Measurements from ENCODE around the gene ZFAND3.
A peak's percentile ranks its signal among the peaks of the same experiment; 100 is the strongest.

The ZFAND3 gene

GRCh38 chr6:38177882-38178583 lies 358.5 kb downstream of the ZFAND3 start:
- no peak for DNase-seq (ENCODE audit: low read depth in 1 of 2, low spot score in 1 of 2)
- no peak for TF ChIP-seq JUND (IDR thresholded peaks at IDR 0.05; ENCODE audit: low read depth)
- in situ Hi-C loops (cut with HindIII; ENCODE audit: low pct_unique_long_range_greater_than_20kb, low sequenced_read_pairs) = no loop called here

GRCh38 chr6:38178584-38178886 lies 359.0 kb downstream of the ZFAND3 start:
- TF ChIP-seq JUND (IDR thresholded peaks at IDR 0.05; ENCODE audit: low read depth) = no peak
- peak in 1 of 2 experiments; percentile 45 for DNase-seq (ENCODE audit: low read depth in 1 of 2, low spot score in 1 of 2)
- in situ Hi-C loops (cut with HindIII; ENCODE audit: low pct_unique_long_range_greater_than_20kb, low sequenced_read_pairs) = no loop called here

GRCh38 chr6:38179300-38179699 lies 359.8 kb downstream of the ZFAND3 start:
- peak in 1 of 2 experiments; percentile 44 for DNase-seq (ENCODE audit: low read depth in 1 of 2, low spot score in 1 of 2)
- TF ChIP-seq JUND (IDR thresholded peaks at IDR 0.05; ENCODE audit: low read depth) = no peak
- in situ Hi-C loops (cut with HindIII; ENCODE audit: low pct_unique_long_range_greater_than_20kb, low sequenced_read_pairs) = no loop called here

- no peak for TF ChIP-seq JUND (IDR thresholded peaks at IDR 0.05; ENCODE audit: low read depth)
- in situ Hi-C loops (cut with HindIII; ENCODE audit: low pct_unique_long_range_greater_than_20kb, low sequenced_read_pairs) = no loop called here
- DNase-seq (ENCODE audit: low read depth in 1 of 2, low spot score in 1 of 2) = peak in 1 of 2 experiments; percentile 52
These were observed 360.4 kb downstream of the ZFAND3 start for GRCh38 chr6:38179794-38180430.

GRCh38 chr6:38180586-38180985 lies 361.1 kb downstream of the ZFAND3 start:
- in situ Hi-C loops (cut with HindIII; ENCODE audit: low pct_unique_long_range_greater_than_20kb, low sequenced_read_pairs) = no loop called here
- no peak for DNase-seq (ENCODE audit: low read depth in 1 of 2, low spot score in 1 of 2)
- TF ChIP-seq JUND (IDR thresholded peaks at IDR 0.05; ENCODE audit: low read depth) = no peak

GRCh38 chr6:38182426-38182825 lies 362.9 kb downstream of the ZFAND3 start:
- in situ Hi-C loops (cut with HindIII; ENCODE audit: low pct_unique_long_range_greater_than_20kb, low sequenced_read_pairs) = no loop called here
- no peak for TF ChIP-seq JUND (IDR thresholded peaks at IDR 0.05; ENCODE audit: low read depth)
- no peak for DNase-seq (ENCODE audit: low read depth in 1 of 2, low spot score in 1 of 2)

GRCh38 chr6:38183856-38184584 lies 364.5 kb downstream of the ZFAND3 start:
- TF ChIP-seq JUND (IDR thresholded peaks at IDR 0.05; ENCODE audit: low read depth) = no peak
- no peak for DNase-seq (ENCODE audit: low read depth in 1 of 2, low spot score in 1 of 2)
- in situ Hi-C loops (cut with HindIII; ENCODE audit: low pct_unique_long_range_greater_than_20kb, low sequenced_read_pairs) = no loop called here

- in situ Hi-C loops (cut with HindIII; ENCODE audit: low pct_unique_long_range_greater_than_20kb, low sequenced_read_pairs) = no loop called here
- no peak for TF ChIP-seq JUND (IDR thresholded peaks at IDR 0.05; ENCODE audit: low read depth)
- no peak for DNase-seq (ENCODE audit: low read depth in 1 of 2, low spot score in 1 of 2)
These were observed 365.1 kb downstream of the ZFAND3 start for GRCh38 chr6:38184585-38185080.

- DNase-seq (ENCODE audit: low read depth in 1 of 2, low spot score in 1 of 2) = no peak
- TF ChIP-seq JUND (IDR thresholded peaks at IDR 0.05; ENCODE audit: low read depth) = no peak
- in situ Hi-C loops (cut with HindIII; ENCODE audit: low pct_unique_long_range_greater_than_20kb, low sequenced_read_pairs) = no loop called here
These were observed 365.7 kb downstream of the ZFAND3 start for GRCh38 chr6:38185244-38185643.

GRCh38 chr6:38185752-38186151 lies 366.2 kb downstream of the ZFAND3 start:
- TF ChIP-seq JUND (IDR thresholded peaks at IDR 0.05; ENCODE audit: low read depth) = no peak
- no peak for DNase-seq (ENCODE audit: low read depth in 1 of 2, low spot score in 1 of 2)
- in situ Hi-C loops (cut with HindIII; ENCODE audit: low pct_unique_long_range_greater_than_20kb, low sequenced_read_pairs) = no loop called here

GRCh38 chr6:38187325-38187724 lies 367.8 kb downstream of the ZFAND3 start:
- DNase-seq (ENCODE audit: low read depth in 1 of 2, low spot score in 1 of 2) = no peak
- TF ChIP-seq JUND (IDR thresholded peaks at IDR 0.05; ENCODE audit: low read depth) = no peak

GRCh38 chr6:38187811-38188590 lies 368.5 kb downstream of the ZFAND3 start:
- TF ChIP-seq JUND (IDR thresholded peaks at IDR 0.05; ENCODE audit: low read depth) = no peak
- DNase-seq (ENCODE audit: low read depth in 1 of 2, low spot score in 1 of 2) = no peak
- in situ Hi-C loops (cut with HindIII; ENCODE audit: low pct_unique_long_range_greater_than_20kb, low sequenced_read_pairs) = no loop called here

More at GRCh38 chr6:38187325-38187724, 367.8 kb downstream of the ZFAND3 start:
- in situ Hi-C loops (cut with HindIII; ENCODE audit: low pct_unique_long_range_greater_than_20kb, low sequenced_read_pairs) = no loop called here

Data from T47D (cell line).